KBM-7 (cell line): ENCODE measurements around the gene GJD4.

Source experiments
- DNase-seq: peaks from one replicate; pipeline ENCODE4 v3.0.0-alpha.2; 2015
- in situ Hi-C: fragments of 300-500 bp; cut with MboI; formaldehyde crosslinking; loops from 2 replicates; pipeline ENCODE4 v1.14.3; 2020; ENCODE audit warnings: low sequenced_read_pairs, low pct_unique_long_range_greater_than_20kb, mixed read lengths

GJD4 gene

GRCh38 chr10:35642035-35642792, 37.1 kb downstream of the GJD4 start, which contains the start of gene FZD8:
TSS of gene FZD8 (minus strand) at chr10:35642296. CDS start at chr10:35641429, 867 bp downstream.
- peak; percentile 95 for DNase-seq
- in situ Hi-C loops, result no loop called here

GRCh38 chr10:35642793-35643114, 37.6 kb downstream of the GJD4 start:
- in situ Hi-C loops, result no loop called here
- no peak for DNase-seq

- in situ Hi-C loops, result no loop called here
- DNase-seq, result peak; percentile 35
Measured at GRCh38 chr10:35643151-35644049, 38.3 kb downstream of the GJD4 start.

GRCh38 chr10:35644050-35644950, 39.2 kb downstream of the GJD4 start:
- in situ Hi-C loops, result no loop called here

GRCh38 chr10:35650894-35651293, 45.8 kb downstream of the GJD4 start:
- no peak for DNase-seq
- in situ Hi-C loops, result no loop called here

More at GRCh38 chr10:35644050-35644950, 39.2 kb downstream of the GJD4 start:
- DNase-seq, result no peak

GRCh38 chr10:35652824-35653223, 47.7 kb downstream of the GJD4 start:
- DNase-seq, result no peak
- in situ Hi-C loops, result no loop called here

- in situ Hi-C loops, result no loop called here
- DNase-seq, result no peak
Measured at GRCh38 chr10:35657621-35658020, 52.5 kb downstream of the GJD4 start.
